Liver (tissue), 3 donors: ENCODE measurements around the gene B4GALT5.

Experiments
- CTCF ChIP-seq: fragments of 150-350 bp; IDR thresholded peaks from 2 replicates; pipeline ENCODE4 v1.5.1; 2017; ENCODE audit warnings: improper control_type of control experiment, low read depth, low read length; ENCODE audit not compliant: missing input control
- GABPA ChIP-seq, 2 donors: IDR thresholded peaks in 1 of 2; conservative IDR thresholded peaks in 1 of 2; 2 replicates each; pipeline ENCODE4 v1.6.1; 2016; ENCODE audit warnings: antibody characterized with exemption in 2 of 2, mild to moderate bottlenecking in 1 of 2, moderate library complexity in 1 of 2
- donor health status: healthy.
- donor health status: healthy.

- no peak for TF ChIP-seq CTCF
- TF ChIP-seq GABPA (IDR thresholded peaks at IDR 0.05 in 1 of 2, conservative IDR thresholded peaks at IDR 0.05 in 1 of 2), result no peak
Measured at GRCh38 chr20:49707118-49707517, 6.6 kb downstream of the B4GALT5 start.
